ENCODE measurements around the gene AFAP1.

DNA sequence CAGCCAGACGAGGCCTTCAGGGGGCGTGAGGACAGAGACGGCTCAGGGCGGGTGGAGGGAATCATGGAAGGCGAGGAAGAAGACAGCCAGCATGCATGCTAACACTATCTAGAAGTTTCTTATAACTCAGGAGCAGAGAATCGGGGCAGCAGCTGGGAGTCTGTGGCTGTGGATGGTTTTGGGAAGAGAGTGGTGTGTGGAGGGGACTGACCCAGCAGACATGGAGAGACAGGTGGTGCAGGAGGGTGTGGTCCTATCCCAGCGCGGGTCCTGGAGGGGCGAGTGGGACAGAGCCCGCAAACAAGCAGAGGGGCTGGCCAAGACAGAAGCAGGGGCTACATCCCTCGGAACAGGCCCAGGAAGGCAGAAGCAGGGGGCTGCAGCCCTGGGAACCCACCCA, 192.1 kb downstream of the AFAP1 start:
- TF ChIP-seq, protein P1, sequence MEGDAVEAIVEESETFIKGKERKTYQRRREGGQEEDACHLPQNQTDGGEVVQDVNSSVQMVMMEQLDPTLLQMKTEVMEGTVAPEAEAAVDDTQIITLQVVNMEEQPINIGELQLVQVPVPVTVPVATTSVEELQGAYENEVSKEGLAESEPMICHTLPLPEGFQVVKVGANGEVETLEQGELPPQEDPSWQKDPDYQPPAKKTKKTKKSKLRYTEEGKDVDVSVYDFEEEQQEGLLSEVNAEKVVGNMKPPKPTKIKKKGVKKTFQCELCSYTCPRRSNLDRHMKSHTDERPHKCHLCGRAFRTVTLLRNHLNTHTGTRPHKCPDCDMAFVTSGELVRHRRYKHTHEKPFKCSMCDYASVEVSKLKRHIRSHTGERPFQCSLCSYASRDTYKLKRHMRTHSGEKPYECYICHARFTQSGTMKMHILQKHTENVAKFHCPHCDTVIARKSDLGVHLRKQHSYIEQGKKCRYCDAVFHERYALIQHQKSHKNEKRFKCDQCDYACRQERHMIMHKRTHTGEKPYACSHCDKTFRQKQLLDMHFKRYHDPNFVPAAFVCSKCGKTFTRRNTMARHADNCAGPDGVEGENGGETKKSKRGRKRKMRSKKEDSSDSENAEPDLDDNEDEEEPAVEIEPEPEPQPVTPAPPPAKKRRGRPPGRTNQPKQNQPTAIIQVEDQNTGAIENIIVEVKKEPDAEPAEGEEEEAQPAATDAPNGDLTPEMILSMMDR (IDR thresholded peaks at IDR 0.05; ENCODE audit: insufficient read depth, low read depth, low read length), result no peak
- TF ChIP-seq EZH2 (IDR thresholded peaks at IDR 0.05; ENCODE audit: insufficient read depth, low read length), result no peak

All from astrocyte (in vitro differentiated cells and primary cell).